Fibroblast of skin of back (primary cell): ENCODE data around the gene CASP6.
A peak's percentile ranks its signal among the peaks of the same experiment; 100 is the strongest.
"Not testable (repeated sequence)": the region's sequence is repeated elsewhere in the genome, so short reads cannot be mapped to it uniquely, and the experiment has no call there.

Experiments used
- DNase-seq: peaks from one replicate; pipeline ENCODE4 v3.0.0-alpha.2; 2013

CASP6 gene

DNA sequence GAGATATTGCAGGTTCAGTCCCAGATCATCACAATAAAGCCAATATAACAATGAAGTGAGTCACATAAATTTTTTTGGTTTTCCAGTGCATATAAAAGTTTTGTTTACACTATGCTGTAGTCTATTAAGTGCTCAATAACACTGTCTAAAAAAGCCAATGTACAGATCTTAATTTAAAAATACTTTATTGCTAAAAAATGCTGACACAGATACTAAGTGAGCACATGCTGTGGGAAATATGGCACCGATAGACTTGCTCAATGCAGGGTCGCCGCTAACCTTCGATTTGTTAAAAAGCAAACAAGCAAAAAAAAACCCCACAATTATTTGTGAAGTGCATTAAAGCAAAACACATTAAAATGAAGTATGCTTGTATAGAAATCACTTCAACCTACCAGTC is 16.4 kb upstream of the CASP6 start:
- no peak for DNase-seq

DNA sequence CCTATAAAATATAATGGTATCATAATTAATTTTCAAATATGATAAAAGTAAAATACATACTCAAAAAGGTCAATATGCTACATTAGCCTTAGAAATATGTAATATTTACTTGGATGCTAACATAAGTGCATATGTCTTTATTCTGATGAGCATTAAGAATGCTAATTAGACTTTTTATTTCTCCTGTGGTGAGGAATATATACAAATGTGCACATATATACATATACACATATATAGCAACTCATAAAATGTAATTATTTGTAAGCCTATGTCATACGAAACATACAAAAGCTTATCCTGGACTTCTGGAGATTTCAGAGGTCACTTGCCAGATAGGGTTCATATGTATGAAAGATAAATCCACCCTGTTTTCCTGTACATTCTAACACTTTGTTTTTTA is 15.5 kb upstream of the CASP6 start:
- DNase-seq: no peak

DNA sequence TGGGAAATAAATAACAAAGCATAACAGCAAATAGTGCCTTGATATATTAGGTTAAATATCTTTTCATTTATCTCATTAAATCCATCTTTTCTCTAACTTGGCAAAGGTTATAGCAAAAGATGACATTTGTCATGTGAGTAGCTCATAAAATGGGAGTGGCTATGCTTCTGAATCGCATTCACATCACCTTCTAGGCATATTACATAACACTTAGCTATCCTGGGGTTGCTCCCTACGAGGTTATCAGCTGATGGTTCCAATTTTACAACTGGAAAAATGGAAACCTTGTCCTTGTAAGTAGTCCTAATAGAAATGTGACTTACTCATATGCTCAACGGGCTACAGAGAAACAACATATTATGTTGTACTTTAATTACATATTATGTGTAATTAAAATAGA is 10.3 kb upstream of the CASP6 start:
- no peak for DNase-seq

GRCh38 chr4:109708990-109709389 is 5.7 kb upstream of the CASP6 start:
- DNase-seq: no peak

DNA sequence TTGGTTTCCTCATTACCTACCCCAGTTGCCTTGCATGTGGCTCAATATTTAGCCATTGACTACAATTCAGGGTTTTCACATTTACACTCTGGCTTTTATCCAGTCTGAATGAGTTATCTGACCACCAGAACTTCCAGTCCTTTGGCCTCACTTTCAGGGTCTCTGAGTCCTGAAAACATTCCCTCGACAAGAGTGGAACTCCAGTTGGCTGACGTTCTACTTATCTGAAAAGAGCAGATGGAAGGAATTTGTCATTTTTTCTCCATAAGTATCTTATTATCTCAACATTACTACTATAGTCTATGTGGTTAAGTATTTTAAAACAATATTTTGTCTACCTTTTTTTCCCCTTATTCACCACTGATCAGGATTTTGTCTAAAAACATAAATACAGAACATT is 5.2 kb upstream of the CASP6 start:
- DNase-seq: no peak

DNA sequence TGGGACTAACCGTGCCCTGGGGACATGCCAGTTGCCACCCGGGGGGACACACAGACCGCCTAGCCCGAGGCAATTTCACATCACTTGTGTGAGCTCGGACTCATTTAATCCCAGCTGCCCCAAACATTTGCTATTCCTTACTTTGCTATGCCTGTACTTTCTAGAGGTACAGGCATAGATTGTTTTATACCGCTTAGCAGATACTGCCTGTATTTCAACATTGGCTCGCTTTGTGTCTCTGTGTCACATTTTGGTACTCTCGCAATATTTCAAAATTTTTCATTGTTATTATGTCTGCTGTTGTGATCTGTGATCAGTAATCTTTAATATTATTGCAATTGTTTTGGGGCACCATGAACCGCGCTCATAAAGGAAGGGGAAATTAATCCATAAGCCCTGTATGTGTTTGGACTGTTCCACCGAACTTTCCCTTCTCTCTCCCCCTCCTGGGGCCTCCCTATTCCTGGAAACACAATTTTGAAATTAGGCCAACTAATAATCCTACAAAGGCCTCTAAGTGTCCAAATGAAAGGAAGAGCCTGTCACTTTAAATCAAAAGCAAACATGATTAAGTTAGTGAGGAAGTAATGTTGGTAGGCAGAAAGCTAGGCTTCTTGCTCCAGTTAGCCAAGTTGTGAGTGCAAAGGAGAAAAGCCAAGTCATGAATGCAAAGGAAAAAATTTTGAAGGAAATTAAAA is 568 bp upstream of the CASP6 start:
- peak; percentile 2 for DNase-seq

- DNase-seq: no peak
Observed at GRCh38 chr4:109701566-109702410, 1.5 kb downstream of the CASP6 start.

DNA sequence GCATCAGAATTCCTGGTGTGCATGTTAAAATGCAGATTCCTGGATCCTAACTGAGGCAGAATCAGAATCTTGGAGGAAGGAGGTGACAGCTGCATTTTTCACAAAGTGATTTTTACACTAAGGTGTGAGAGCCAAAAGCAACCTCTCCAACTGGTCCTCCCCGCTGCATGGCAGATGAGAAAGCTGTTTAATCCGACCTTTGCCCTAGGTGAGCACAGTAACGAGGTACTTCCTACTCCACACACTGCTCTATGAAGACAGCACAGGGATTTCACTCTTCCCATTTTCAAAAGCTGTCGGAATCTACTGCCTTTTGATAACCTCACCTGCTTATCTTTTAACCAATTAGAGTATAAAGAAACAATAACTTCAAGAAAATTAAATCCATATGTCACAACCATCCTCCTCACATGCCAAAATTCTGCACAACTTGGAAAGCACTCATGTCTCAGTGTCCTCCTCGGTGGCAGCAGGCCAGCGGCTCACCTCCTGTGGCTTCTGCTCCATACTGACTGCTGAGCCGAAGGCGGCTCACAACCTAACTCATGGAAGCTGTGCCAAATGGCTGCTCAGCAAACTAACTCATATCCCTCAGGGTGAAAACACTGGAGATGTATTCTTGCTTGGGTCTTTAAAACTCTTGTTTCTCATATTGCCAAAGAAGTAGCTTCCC is 3.6 kb downstream of the CASP6 start:
- DNase-seq: no peak

DNA sequence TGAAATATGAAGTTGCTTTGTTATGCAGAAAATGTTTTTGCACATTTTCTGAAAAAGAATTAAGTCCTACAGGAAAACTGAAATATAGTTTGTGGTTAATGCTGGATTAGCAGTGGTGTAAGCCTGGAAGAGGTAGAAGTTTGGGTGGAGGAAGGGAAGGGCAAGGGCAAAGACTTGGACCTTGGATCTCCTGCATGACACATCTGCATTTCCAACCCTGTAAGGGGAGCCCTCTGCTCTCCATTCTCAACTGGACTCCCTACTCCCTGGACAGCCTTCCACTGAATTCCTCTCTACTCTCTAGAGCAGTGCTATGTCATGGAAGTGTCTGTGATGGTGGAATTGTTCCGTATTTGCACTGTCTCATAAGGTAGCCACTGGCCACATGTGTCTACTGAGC is 4.6 kb downstream of the CASP6 start:
- no peak for DNase-seq

DNA sequence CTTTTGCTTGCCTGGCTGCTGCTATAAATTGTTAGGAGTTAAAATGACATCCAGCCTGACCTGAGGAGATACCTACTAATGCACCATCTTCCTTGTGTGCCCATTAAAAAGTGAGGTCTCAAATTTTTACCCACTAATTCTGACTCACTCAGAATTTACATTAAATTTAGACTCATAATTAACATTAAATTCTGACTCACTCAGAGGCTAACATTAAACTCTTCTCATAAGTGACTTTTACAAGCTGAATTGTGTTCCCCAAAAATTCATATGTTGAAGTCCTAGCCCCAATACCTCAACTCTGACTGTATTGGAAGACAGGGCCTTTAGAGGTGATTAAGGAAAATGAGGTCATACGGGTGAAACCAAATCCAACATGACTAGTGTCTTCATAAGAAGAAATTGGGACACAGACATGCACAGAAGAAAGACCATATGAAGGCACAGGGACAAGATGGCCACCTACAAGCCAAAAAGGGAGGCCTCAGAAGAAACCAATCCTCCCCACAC is 11.8 kb downstream of the CASP6 start:
- no peak for DNase-seq

DNA sequence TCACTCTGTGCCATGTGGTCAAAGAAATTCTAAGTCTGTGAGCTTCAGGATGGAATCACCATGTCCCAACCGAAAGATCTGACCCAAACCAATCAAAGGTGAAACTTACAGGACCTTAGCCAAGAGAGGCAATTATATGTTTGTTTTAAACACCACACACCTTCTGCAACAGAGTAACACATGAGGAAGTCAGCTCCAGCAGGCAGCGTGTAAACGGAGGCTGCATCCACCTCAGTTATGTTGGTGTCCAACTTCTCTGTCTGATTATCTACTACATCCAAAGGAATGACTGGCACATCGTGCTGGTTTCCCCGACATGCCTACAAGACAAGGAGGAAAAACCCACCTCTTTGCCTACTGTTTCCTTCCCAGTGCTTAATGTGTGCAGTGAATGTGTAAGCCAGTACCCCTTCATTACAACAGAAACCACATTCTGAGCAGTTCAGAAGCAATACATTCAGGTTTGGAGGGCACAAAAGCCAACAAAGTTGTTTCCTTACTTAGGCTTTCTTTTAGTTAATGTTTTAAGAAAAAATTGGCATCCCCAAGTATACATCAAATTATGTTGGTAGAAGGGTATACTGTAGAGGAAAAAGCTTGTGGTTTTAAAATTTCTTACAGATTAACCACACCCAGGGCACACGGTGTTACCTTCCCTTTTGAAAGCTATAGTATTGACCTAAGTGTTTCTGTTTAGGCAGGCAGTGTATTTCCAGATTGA is 12.4 kb downstream of the CASP6 start:
- no peak for DNase-seq

- DNase-seq: no peak
Observed at GRCh38 chr4:109684727-109685126, 18.5 kb downstream of the CASP6 start.

GRCh38 chr4:109683621-109684253 is 19.5 kb downstream of the CASP6 start:
- no peak for DNase-seq

- no peak for DNase-seq
Observed at GRCh38 chr4:109682875-109683274, 20.4 kb downstream of the CASP6 start.

DNA sequence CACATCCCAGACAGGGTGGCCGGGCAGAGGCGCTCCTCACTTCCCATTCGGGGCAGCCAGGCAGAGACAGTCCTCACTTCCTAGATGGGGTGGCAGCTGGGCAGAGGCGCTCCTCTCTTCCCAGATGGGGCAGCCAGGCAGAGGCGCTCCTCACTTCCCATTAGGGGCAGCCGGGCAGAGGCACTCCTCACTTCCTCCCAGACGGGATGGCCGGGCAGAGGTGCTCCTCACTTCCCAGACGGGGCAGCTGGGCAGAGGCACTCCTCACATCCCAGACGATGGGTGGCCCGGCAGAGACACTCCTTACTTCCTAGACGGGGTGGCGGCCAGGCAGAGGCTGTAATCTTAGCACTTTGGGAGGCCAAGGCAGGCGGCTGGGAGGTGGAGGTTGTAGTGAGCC is 24.3 kb downstream of the CASP6 start:
- not testable (repeated sequence) for DNase-seq

GRCh38 chr4:109678472-109678871 is 24.8 kb downstream of the CASP6 start:
- not testable (repeated sequence) for DNase-seq

- DNase-seq: no peak
Observed at GRCh38 chr4:109676886-109677285, 26.4 kb downstream of the CASP6 start.

DNA sequence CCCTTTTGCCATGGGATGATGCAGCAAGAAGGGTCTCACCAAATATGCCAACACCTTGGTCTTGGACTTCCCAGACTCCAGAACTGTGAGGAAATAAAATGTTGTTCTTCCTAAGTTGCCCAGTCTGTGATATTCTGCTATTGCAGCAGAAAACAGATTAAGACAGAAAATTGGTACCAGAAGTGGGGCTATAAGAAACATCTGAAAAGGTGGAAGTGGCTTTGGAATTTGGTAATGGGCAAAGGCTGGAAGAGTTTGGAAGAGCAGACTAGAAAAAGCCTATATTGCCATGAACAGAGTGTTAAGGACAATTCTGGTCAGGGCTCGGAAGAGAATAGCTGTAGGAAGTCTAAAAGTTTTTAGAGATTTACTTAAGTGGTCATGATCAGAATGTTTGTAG is 27.4 kb downstream of the CASP6 start:
- no peak for DNase-seq

- DNase-seq: no peak
Observed at GRCh38 chr4:109675181-109675580, 28.1 kb downstream of the CASP6 start.

DNA sequence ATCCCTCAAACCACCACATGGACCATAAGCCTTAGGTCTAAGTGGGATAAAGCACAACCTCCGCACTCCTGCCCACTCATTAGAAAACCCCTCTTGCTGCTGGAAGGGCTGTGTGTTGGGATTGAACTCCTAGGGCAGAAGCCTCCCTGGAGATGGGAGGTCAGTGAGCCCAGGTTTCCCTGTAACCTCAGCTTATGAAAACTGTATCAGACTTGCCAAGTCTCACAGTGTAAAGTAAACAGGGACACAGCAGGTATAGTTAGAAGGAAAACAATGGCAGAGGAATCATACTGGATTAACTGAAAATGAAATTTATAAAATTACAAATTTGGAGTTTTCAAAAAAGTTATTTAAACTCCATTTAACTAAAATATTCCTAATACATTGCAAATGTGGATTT is 29.9 kb downstream of the CASP6 start:
- DNase-seq: no peak

DNA sequence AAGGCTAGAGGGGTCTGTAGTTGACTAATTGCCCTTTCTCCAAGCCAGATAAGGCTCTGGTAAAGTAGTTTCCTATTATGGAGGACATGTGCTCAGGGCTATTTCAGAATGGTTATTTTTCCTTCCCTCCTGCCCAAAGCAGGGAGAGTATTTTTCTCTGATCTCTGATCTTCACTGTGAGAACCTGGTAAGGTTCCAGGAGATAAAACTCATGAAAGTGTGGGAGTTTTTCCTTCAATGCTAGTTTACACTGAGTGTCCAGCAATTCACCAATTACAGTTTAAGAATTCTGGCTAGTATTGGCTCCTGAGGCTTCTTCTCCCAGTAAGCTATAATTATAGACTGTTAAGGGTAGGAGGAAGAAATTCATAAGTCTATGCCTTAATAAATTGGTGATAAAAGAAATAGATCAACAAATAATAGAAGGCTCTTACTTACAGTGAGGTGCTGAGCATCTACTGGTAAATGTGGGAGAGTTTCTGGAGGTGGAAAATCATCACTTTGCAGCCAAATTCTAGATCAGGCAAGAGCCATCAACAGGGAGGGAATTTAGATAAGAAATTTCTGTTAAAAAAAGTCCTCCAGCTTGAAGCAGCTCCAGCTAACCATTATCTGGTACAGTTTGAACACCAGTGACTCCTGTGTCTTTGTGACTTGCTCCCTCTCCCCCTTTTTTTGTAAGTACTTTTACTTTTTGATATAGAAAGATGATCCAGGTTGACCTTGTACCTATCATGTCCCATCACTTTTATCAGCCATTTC is 30.9 kb downstream of the CASP6 start:
- DNase-seq: no peak
